ENCODE measurements around the gene AP1M2.
"Not testable (repeated sequence)": the region's sequence is repeated elsewhere in the genome, so short reads cannot be mapped to it uniquely, and the experiment has no call there.

The AP1M2 gene

DNA sequence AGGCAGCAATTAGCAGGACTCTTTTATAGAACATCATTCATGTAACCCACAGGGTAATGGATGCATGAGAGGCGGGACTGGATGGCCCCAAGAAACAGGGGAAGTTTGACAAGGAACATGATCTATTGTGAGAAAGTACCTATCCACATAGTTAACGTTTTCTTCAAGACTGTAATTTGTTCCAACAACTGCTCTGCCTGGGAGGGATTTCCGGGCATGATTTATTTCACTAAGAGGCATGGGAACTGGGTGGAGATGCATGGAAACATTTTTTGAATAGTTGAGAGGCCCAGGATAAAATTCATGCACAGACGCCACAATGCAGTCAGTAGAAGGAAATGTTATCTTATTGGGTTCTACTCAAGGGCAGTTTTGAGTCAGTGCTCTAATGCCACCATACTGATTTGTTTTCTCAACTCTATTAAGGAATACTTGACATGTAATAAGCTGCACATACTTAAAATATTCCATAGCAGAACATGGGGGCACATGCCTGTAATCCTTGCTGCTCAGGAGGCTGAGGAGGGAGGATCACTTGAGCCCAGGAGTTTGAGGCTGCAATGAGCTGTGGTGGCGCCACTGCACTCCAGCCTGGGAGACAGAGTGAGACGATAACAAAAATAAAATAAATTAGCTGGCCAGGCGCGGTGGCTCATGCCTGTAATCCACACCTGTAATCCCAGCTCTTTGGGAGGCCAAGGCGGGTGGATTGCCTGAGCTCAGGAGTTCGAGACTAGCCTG, 53.3 kb downstream of the AP1M2 start:
- no peak for DNase-seq

DNA sequence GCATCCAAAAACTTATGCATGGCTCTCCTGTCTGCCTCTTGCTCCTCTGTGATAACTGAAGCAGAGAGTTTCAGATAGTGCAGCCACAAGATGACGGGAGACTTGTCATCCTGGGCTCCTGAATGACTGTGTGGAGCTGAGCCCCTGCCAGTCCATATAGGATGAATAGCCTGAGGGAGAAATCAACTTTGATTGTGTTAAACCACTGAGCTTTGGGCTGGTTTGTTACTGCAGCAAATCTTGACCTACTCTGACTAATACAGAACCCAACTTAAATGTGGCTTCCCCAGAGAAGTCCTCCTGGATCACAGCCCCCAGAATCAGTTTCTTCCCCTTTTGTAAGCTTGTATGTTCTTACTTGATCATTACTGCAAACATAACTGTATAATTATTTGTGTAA, 54.7 kb downstream of the AP1M2 start:
- no peak for DNase-seq

DNA sequence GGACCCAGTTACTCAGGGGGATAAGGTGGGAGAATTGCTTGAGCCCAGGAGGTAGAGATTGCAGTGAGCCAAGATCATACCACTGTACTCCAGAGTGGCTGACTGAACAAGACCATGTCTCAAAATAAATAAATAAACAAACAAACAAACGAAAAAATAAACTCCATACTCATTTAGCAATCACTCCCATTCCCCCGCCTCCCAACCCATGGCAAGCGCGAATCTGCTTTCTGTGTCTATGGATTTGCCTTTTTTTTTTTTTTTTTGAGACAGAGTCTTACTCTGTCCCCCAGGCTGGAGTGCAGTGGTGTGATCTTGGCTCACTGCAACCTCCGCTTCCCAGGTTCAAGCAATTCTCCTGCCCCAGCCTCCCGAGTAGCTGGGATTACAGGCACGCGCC, 60.2 kb downstream of the AP1M2 start:
- not testable (repeated sequence) for DNase-seq

DNA sequence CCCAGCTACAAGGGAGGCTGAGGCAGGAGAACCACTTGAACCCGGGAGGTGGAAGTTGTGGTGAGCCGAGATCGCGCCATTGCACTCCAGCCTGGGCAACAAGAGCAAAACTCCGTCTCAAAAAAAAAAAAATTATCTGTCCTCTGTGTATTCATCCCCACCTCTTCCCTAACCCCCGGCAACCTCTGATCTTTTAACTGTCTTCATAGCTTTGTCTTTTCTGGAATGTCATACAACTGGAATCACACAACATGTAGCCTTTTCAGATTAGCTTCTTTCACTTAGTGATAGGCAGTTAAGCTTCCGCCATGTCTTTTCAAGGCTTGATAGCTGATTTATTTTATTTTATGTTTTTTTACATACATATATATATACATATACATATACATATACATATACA, 61.5 kb downstream of the AP1M2 start:
- no peak for DNase-seq

DNA sequence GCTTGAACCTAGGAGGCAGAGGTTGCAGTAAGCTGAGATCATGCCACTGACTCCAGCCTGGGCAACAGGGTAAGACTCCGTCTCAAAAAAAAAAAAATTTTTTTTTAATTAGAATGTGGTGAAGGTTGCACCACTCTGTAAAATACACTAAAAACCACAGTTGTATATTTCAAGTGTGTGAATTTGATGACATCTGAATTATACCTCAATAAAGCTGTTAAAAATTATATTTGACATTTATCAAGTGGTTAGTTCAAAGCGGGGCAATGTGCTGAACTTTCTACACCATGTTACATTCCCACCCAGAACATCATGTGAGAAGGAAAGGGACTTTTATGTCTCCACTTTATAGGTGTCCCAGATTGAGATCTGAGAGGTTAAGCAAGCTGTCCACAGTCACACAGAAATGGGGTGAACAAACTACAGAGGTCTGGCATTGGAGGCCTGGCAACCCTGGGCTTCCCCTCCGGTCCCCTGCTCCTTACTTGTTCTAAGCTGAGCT, 63.9 kb downstream of the AP1M2 start:
- no peak for DNase-seq
